NCI-H2081 treated with DMSO at 0.1 percent for 48 hours (cell line): ENCODE measurements around the gene SIX5.

Source experiments
- DNase-seq: peaks from one replicate; lab custom pipeline; 2025; lab: John Stamatoyannopoulos, UW

SIX5 gene

DNA sequence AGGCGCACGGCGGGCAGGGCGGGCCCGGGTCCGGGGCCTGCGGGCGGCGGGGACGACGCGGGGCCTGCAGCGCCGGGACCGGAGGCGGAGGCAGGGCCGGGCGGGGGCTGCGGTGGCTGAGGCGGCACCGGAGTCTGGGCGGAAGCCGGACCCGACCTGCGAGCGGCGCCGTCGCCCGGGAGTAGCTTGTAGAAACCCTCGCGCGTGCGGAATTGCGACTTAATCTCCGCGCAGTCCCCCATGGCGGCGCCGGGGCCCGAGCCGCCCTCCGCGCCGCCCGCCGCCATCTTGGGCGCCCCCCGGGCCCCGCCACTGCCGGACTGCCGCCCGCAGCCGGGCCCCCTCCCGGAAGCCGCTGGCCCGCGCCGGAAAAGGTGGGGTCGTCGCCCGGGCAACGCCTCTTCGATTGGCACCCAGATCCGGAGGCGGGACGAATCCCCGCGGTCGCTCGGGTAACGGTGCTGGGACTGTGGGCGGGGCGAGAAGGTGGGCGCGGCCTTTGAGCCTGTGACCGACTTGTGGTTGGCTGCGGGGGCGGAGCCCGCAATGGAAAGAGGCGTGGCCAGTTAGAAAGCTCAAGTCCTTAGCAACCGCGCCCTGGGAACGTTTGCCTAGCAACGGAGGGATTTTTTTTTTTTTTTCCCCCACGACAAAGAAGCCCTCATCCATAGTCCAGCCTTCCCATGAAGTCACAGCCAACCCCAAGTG lies 23.6 kb upstream of the SIX5 start, which contains the start of gene DMWD:
DMWD (minus strand) TSS at position 376 of the 708 bp plus-strand sequence; CDS start at position 287, 89 bp downstream.
- DNase-seq: peak; percentile 88

DNA sequence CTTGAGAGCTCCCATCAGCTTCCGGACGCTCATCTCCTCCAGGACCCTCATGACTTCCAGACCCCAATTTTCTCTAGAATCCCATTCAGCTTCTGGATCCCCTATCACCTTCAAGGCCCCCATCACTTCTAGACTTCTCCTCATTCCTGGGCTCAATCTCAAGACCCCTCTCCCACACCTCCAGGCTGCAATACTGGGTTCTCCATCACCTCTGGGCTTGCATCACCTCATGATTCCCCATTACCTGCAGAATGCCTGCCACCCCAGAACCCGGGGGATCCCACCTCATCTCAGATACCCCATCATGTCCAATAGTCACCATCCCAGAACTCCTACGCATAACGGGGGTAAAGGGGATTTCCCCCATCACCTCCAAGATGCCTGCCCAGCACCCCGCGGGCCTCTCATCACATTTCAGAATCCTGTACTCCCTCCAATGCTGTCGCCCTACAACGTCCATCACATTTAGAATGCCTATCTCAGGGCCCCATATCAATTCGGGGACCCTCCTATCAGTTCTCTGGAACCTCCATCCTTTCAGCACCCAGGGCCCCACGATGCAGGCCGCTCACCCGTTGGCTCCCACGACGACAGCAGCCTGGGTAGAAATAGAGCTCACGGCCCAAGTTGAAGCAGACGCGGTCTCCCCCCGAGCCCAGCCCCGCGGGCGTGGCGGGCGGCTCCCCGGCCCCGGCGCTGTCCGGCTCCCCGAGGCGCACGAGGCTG lies 22.9 kb upstream of the SIX5 start:
- no peak for DNase-seq

DNA sequence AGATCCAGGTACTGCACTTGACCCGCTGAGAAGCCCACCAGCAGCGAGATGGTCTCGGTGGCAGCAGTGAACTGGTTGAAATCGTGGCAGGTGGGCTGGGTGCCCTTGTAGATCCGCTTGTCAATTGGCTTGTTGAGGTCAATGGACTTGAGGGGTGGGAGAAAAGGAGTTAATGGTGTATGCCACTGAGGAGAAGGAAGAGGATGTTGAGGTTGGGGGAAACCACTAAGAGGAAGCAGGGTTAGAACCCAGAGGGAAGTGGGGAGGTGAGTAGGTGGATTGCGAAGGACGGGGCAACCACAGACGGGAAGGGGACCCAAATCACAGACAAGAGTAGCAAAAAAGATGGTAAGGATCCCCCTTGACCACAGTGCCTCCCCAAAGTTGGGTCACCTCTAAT lies 21.9 kb upstream of the SIX5 start:
- DNase-seq: no peak

DNA sequence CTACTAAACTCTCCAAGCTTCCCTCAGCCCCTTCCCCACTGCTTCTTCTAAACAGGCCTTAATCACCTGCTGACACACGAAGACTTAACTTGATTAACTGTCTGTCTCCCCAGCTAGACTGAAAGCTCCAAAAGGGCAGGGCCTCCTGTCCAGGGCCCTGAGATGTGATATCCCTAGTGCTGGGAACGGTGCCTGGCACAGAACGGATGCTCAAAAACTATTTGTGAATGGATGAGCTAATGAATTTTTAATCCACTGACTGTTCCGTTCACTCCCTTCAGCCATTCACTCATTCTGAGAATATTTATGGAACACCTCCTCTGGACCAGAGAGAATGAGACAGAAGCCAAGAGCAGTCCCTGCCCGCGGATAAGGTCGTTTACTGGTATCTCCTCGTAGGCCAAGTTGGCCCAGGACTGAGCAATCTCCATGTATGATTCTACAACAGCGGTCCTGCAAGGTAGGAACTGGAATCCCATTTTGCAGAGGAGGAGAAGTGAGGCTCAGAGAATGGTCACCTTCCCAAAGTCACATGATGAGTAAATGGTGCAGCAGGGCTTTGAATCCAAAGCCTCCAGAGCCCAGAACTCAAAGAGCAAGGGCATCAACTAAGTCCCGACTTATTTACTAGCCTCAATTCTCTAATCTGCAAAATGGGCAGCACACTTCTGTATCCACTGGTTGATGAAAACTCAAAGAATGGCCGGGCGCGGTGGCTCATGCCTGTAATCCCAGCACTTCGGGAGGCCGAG lies 20.2 kb upstream of the SIX5 start:
- no peak for DNase-seq

DNA sequence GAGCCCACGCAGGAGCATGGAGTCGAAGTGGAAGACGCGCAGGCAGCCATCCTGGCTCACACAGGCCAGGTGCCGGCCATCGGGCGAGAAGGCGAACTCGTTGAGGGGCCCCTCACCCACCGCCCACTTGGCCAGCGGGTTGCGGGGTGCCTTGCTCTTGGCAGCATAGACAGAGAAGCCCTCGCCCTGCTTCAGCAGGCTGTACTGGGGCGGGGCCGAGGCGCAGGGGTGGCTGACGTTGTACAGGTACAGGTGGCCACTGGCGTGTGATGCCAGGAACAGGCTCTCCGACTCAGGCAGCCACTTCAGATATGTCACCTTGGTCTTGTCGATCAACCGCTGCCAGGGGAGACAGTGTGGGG lies 17.5 kb upstream of the SIX5 start:
- no peak for DNase-seq

DNA sequence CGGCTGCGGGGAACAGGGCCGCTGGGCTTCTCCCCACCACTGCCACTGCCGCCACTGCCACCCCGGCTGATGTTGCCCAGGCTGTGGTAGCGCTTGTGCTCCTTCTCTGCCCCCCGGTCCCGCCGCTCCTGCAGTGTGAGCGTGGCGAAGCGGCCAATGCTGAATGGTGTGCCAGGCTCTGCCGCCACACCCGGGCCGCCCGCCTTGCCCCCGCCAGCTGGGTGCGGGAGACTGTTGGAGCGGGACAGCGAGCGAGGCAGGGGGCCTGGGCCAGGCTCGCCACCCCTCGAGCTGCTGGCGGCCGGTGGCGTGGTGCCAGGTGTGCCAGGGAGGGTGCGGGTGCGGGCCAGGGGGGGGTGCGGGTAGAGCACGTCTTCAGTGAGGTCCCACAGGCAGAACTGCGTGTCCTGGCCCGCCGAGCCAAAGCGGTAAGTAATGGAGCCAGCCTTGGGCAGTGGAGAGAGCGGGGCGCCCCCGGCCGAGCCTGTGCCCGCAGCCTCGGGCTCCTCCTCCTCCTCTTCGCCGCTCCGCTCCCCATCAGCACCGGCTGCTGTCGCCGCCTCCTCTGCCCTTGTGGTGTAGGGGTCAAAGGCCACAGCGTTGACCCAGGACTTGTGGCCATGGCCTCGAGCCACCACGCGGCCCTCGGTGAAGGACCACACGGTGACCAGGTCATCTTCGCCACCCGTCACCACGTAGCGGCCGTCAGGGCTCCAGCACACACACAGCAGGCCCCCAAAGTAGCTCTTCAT lies 16.9 kb upstream of the SIX5 start:
- DNase-seq: no peak

DNA sequence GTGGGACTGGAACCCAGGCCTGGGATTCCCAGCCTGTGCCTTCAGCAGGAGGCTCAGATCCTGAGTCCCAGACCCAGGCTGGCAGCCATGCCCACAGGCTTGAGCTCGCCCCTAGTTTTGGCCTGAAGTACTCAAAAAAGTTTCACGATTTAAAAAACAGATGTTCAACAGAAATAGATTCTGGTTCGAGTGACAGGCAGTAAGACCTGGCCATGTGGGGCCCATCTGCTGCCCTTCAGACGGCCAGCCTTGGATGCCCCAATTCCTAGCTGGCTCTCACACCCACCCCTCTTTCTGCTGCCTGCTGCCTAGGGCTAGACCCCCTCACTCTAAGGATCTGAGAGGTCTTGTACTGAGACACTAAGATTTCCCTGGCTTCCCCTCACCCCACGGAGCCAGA lies 16.0 kb upstream of the SIX5 start:
- no peak for DNase-seq

DNA sequence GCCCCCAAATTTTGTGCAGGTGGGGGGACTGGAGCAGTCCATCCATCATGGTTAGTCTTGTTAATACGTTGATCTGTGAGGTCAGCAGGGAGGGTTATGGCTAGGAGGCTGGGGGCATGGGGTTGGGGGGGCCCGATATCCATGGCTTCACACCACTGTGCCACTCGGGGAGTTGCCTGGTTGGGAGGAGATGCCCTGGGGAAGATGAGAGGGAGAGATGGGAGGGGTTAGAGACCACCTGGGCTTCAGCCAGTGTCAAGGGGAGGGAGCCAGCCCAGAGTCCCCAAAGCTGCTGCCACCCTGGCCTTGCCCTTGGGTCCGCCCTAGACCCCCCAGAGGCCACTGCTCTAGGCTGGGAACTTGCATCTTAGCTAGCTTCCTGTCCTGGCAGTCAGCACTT lies 15.0 kb upstream of the SIX5 start:
- no peak for DNase-seq

DNA sequence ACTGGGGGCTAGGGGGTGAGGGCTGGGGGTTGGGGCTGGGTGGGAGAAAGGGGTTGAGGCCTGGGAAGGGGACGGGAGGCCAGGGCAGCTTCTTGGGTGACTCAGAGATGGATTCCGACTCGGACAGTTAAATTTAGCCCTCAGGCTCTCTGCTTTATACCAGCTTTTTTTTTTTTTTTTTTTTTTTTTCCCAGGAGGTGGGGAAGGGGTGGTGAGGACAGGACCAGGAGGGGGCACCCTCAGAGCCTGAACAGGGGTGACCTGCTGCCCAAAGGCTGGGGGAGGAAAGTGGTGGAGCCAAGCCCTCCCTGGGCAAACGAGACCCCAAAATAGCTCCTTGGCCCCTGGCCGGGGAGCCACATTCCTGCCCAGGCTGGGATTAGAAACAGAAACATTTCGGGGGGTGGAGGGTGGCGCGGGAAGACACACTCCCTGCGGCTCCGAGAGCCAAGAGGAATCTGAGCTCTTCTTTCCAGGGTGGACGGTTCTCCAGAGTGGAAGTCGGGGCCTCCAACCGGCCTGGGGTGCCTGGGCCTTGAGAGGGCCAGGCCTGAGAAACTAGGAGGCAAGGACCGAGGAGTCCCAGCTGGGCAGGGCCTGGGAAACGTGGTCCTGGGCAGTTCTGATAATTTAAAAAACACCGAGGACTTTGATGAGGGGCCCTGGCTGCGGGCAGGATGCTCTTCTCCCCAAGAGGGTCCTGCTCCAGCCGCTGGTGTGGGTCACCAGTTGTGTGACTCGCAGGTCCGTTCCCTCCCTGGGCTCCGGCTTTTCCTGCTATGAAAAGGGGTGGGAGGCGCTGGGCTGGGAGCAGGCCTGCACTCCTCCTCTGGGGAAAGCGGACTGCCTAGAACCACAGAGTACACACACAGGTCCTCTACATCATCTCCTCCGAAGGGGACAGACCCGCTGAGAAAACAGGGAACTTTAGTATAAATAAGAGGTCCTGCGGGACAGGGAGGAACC lies 14.1 kb upstream of the SIX5 start:
- DNase-seq: no peak

DNA sequence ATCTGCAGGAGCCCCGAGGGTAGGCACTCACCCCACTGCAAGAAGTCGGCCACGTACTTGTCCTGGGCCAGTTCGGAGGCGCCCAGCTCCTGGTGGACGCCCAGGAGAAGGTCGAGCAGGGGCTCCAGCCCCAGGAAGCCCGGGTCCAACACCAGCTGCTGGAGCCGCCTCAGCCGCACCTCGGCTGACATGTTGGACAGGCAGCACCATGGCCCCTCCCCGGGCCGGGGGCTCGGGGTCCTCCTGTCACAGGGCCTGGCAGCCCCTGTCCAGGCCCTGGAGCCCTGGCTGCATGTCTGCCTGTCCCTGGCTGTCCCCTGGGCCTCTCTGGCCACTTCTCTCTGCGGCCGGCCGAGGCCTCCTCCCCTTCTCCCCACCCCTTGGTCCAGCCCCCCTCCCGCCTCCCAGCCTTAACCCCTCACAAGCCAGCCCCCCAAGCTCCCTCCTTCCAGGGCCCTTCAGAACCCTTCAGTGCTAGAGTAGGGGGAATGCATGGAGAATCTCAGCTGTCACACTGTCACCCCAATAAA lies 13.2 kb upstream of the SIX5 start, which contains the start of gene DMPK:
DMPK (minus strand) TSS at position 329 of the 530 bp plus-strand sequence; CDS start at position 191, 138 bp downstream.
- DNase-seq: no peak

DNA sequence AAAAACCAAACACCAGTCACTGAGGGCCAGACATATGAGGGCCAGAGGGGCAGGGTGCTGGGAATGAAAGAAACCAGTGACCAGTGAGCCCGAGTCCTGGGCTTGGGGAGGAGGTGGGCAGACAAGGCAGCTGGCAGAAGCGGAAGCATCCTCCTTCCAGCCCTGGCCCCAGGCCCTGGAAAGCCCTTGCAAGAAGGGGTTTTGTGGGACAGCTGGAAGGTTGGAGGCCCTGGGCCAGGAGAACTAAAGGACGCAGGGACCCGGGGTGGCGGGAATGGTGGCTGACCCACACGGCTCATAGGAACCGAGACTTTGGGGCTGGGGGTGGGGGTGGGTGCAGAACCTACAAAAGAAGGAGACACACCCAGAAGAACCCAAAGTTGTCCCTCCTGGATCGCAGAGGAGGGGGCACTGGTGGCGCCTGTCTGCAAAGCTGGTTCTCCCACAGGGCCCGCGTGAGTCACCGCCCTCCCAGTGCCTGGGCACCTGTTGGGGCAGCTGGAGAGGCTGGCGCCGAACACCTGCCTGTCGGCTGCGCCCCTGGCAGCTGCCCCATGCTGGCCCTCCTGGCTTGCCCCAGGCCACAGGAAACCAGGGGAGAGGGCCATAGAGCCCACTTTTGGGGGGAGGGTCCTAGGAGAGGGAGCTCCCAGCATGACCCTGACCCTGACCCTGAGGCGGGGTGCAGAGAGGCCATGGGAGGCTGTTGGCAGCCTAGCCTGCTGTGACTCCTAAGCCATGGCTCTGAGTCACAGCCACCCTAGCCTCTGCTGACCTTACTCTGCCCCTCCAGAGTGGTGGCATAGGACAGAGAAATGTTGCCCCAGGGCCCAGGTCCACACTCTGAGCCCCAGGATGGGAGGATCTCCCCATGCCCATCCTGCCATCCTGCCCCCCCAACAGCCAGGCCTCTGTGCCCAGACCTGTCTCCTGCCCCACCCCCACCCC lies 12.4 kb upstream of the SIX5 start:
- peak; percentile 17 for DNase-seq

DNA sequence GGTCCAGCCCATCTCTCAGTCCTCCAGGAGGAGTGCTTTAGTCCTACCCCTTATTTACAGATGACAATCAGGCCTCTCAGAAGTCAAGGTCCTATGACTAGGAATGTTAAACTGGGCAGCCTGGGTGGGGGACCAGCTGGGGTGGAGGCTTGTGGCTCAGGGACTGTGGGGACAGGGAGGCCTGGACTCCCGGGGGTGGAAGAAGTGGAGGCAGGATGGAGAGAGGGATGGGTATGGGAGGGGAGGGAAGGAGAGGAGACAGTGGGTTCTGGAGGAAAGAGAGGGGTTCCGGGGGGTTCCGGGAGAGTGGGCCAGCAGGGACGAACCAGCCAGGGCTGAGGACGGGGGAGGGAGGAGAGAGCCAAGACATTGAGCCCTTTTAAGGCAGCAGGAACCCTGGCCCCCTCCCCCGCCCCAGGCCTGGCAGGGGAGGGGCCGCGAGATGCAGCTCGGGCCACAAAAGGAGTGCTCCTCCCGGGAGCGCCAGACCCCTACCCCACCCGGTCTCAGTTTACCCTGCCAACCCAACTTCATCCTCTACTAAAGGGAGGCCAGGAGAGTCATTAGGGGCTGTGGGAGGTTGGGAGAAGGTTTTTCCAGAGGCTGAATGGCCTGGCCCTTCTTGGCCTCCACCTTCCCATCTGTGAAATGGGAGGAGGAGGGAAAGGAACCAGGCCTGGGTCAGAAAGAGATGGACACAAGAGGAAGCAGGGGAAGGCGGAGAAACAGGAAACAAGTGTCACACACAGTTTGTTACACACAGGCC lies 11.6 kb upstream of the SIX5 start:
- no peak for DNase-seq

DNA sequence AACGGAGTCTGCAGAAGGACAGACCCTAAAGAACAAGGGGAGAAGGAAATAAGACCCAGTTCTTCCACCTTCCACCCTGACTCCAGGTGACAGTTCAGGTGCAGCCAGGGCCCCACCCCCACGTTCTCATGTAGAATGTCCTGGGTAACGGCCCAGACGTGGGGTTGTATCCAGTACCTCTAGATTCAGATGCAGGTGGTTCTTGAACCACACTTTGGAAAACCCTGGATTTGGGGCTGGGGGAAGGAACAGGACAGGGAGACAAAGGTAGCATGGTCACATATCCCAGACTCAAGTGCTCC lies 11.0 kb upstream of the SIX5 start:
- DNase-seq: no peak

DNA sequence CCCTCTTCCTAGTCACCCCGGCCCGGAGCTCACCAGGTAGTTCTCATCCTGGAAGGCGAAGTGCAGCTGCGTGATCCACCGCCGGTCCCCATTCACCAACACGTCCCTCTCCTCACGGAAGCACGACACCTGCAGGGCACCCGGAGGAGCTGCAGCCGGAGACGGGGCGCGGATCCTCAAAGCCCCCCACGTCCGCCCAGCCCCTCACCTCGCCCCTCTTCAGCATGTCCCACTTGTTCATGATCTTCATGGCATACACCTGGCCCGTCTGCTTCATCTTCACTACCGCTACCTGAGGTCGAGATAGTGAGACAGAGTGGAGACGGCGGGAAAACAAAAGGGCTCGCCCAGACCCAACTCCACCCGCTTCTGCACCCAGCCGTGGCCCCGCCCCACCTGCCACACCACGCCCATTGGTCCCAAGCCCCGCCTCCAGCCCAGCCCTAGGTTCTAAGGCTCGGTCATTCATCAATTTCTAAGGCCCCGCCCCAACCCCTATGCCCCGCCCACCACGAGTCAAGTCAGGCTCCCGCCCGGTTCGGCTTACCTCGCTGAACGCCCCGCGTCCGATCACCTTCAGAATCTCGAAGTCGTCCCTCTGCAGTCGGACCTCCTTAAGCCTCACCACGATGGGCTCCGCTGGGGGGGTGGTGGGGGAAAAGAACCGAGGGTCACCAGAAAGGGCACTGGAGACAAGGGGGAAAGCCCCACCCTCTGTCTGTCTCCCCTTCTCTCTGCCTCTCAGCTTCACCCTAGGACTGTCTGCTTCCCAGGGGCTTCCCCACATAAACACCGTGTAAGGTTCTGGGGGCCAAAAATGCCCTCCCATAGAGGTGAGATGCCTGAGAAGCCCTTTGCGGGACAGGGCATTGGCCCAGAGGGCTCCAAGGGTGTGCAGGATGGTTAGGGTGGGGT lies 10.4 kb upstream of the SIX5 start:
- peak; percentile 35 for DNase-seq

DNA sequence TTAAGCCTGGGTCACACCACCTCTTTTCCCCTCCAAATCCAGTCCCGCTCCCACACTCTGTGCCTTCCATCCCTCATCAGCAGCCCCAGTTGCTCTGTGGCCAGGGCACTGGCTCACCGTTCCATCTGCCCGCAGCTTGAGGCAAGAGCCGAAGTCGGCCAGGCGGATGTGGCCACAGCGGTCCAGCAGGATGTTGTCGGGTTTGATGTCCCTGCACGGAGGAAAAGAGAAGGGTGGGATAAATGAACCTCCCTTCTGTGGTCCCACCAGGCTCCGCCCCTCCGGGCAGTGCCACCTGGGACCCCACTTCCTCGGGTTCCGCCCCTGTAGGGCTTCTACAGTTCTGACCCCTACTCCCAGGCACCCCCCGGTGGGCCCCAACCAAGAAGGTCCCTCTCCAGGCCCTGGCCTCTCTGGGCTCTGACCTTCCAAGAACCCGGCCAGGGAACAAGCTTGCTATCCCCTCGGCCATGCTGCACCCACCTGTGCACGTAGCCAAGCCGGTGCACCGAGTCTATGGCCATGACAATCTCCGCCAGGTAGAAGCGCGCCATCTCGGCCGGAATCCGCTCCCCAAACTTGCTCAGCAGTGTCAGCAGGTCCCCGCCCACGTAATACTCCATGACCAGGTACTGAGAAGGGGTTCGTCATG lies 9.1 kb upstream of the SIX5 start:
- no peak for DNase-seq

DNA sequence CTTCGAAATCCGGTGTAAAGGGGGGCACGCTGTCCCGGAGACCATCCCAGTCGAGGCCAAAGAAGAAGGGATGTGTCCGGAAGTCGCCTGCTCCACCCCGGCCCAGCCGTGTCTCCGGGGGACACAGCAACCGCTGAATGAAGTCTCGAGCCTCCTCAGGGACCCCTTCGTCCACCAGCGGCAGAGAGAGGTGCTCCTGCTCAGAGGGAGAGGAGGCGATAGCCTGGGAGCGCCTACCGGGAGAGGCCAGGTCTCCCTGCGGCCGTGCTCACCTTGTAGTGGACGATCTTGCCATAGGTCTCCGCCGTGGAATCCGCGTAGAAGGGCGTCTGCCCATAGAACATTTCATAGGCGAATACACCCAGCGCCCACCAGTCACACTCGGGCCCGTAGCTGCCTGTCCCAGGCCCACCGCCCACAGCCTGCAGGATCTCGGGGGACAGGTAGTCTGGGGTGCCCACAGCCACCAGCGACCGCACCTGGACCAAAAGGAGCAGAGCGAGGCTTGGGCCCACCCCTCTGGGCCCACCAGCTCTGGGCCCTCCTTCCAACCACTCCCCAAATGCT lies 8.4 kb upstream of the SIX5 start:
- DNase-seq: no peak

DNA sequence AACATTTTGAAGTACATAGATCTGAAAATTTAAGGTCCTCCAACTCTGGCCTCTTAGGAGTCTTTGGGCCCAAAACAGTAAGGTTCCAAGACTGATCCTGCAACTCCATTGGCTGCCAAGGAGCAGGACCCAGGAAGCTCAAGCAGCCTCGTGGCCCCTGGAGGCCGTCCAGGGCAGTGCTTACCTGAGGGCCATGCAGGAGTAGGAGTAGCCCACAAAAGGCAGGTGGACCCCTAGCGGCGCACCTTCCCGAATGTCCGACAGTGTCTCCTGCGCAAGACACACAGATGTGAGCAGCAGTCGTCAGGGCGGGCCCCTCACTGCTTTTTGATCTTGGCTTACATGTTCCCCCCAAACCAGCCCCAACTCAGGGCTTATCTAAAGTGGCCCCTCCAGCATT lies 5.7 kb upstream of the SIX5 start:
- DNase-seq: no peak
